HUES48 (cell line): ENCODE data around the gene DGLUCY.
"Not testable (repeated sequence)": the region's sequence is repeated elsewhere in the genome, so short reads cannot be mapped to it uniquely, and the experiment has no call there.

ENCODE experiments used
- H3K27ac ChIP-seq: one replicate; pipeline ENCODE4 v1.7.0; 2013; ENCODE audit warnings: low read depth, low read length, inconsistent platforms
- H3K27me3 ChIP-seq: 2 replicates; pipeline ENCODE4 v1.6.1; 2013; ENCODE audit warnings: mild to moderate bottlenecking, low read length; ENCODE audit not compliant: control insufficient read depth, insufficient read depth
- H3K36me3 ChIP-seq: 2 replicates; pipeline ENCODE4 v1.6.1; 2013; ENCODE audit warnings: low read length; ENCODE audit not compliant: control insufficient read depth, insufficient read depth
- H3K4me1 ChIP-seq: 2 replicates; pipeline ENCODE4 v1.6.1; 2013; ENCODE audit warnings: mild to moderate bottlenecking, low read length; ENCODE audit not compliant: control insufficient read depth, insufficient read depth
- H3K4me3 ChIP-seq: 2 replicates; pipeline ENCODE4 v1.5.1; 2013; ENCODE audit warnings: mild to moderate bottlenecking, low read depth, low read length
- H3K9ac ChIP-seq: 2 replicates; pipeline ENCODE4 v1.6.1; 2013; ENCODE audit warnings: mild to moderate bottlenecking, low read depth, low read length, moderate library complexity
- H3K9me3 ChIP-seq: 2 replicates; pipeline ENCODE4 v1.6.1; 2013; ENCODE audit warnings: low read length; ENCODE audit not compliant: control insufficient read depth, insufficient read depth

DGLUCY gene

GRCh38 chr14:91154851-91155625, 41.2 kb downstream of the DGLUCY start:
- Histone ChIP-seq H3K9ac (no peak overlapping the region), H3K4me3 (no peak overlapping the region), H3K4me1 (no peaks in the 10 kb centered on the region), H3K27me3 (no peaks in the 10 kb centered on the region), H3K9me3 (no peaks in the 10 kb centered on the region), H3K27ac (no peak overlapping the region), H3K36me3 (peaks cover 6% of the 10 kb centered on the region)

DNA sequence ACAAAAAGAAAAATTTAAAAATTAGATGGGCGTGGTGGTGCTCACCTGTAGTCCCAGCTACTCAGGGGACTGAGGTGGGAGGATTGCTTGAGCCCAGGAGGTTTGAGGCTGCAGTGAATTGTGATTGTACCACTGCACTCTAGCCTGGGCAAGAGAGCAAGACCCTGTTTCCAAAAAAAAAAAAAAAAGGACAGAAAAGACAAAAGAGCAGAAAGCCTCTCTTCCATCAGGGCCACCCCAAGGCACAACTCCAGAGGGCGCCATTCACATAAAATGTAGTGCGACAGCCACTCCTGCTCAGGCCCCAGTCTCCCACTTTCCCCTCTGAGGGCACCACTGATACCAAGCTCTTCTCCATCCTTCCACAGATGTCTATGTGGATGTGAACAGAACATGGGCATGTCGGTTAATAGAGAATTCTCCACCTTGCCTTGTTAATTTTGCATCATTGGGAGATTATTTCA, 41.8 kb downstream of the DGLUCY start:
- peaks cover 12% of the 10 kb centered on the region for H3K36me3 ChIP-seq
- no peaks in the 10 kb centered on the region for H3K4me1 ChIP-seq
- H3K27ac ChIP-seq, result no peak overlapping the region
- no peaks in the 10 kb centered on the region for H3K9me3 ChIP-seq
- H3K27me3 ChIP-seq, result no peaks in the 10 kb centered on the region
- no peak overlapping the region for H3K9ac ChIP-seq
- H3K4me3 ChIP-seq, result no peak overlapping the region

DNA sequence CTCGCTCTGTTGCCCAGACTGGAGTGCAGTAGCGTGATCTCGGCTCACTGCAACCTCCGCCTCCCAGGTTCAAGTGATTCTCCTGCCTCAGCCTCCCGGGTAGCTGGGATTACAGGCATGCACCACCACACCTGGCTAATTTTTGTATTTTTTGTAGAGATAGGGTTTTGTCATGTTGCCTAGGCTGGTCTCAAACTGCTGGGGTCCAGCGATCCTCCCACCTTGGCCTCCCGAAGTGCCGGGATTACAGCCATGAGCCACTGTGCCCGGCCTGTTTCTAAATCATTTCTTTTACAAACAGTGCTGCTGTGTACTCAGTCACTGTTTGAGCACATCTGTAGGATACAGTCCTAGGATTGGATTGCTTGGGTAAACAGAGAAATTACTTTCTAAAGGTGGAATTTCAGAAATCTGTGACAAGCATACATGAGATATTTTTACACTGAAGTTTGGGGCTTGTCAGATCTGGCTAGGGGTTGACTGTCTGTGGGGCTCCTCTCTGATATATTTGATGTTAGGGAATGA, 42.3 kb downstream of the DGLUCY start:
- H3K9ac ChIP-seq, H3K9me3 ChIP-seq, H3K4me1 ChIP-seq, H3K27ac ChIP-seq, H3K27me3 ChIP-seq, H3K4me3 ChIP-seq: not testable (repeated sequence)
- H3K36me3 ChIP-seq, result peaks cover 16% of the 10 kb centered on the region

DNA sequence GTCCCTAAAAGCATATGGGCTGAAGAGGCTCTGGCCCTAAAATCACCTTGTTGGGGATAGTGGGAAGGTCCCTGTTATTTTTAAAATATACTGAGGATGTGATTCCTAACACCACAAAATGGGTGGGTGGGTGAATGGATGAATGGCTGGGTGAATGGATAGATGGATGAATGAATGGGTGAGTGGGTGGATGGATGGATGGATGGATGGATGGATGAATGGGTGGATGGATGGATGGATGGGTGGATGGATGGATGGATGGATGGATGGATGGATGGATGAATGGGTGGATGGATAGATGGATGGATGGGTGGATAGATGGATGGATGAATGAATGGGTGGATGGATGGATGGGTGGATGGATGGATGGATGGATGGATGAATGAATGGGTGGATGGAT, 43.0 kb downstream of the DGLUCY start:
- not testable (repeated sequence) for H3K4me1 ChIP-seq, H3K9ac ChIP-seq, H3K9me3 ChIP-seq, H3K4me3 ChIP-seq, H3K27ac ChIP-seq, H3K27me3 ChIP-seq
- H3K36me3 ChIP-seq, result peaks cover 22% of the 10 kb centered on the region

DNA sequence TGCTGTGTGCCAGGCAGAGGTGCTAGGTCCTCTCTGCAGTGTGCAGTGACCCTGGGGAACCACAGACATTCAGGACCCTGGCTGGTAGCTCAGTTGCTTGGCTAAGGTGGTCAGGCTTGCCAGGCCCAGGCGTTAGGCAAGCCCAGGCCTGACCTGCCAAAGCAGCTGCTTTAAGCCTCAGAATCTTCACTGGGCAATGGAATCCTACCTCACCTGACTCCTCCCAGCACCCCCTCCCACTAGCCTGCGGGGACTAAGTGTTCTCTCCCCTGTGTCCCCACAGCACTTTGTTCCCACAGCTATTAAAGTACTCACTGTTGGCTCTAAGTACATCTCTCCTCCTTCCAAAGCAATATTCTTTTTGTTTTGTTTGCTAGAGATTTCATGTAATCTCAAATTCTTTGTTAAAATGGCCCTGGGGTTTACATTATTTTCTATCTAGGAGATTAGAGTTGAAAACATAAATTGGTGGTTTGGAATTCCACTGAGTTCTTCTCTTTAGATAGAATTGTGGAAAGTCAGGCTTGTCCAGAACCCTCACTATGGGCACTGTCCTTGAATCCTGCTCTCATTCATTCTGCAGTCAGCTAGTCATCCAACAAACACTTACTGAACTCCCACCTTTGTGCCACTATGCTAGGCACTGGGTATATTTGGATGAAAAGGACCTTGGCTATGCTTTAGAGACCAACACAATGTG, 44.4 kb downstream of the DGLUCY start:
- Histone ChIP-seq H3K27ac (no peak overlapping the region), H3K9me3 (no peaks in the 10 kb centered on the region), H3K27me3 (no peaks in the 10 kb centered on the region), H3K9ac (no peak overlapping the region), H3K36me3 (peaks cover 25% of the 10 kb centered on the region), H3K4me3 (no peak overlapping the region), H3K4me1 (no peaks in the 10 kb centered on the region)

DNA sequence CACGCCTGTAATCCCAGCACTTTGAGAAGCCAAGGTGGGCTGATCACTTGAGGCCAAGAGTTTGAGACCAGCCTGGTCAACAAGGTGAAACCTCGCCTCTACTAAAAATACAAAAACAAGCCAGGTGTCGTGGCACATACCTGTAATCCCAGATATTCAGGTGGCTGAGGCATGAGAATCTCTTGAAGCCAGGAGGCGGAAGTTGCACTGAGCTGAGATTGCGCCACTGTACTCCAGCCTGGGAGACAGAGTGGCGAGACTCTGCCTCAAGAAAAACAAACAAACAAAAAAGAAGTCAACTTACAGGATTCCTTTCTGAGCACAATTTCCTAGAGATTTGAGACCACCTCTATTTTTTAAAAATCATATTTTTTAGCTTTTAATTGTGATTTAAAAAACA, 45.3 kb downstream of the DGLUCY start:
- Histone ChIP-seq H3K4me3 (no peak overlapping the region), H3K27me3 (no peaks in the 10 kb centered on the region), H3K27ac (no peak overlapping the region), H3K9me3 (no peaks in the 10 kb centered on the region), H3K9ac (no peak overlapping the region), H3K4me1 (no peaks in the 10 kb centered on the region), H3K36me3 (peaks cover 30% of the 10 kb centered on the region)

DNA sequence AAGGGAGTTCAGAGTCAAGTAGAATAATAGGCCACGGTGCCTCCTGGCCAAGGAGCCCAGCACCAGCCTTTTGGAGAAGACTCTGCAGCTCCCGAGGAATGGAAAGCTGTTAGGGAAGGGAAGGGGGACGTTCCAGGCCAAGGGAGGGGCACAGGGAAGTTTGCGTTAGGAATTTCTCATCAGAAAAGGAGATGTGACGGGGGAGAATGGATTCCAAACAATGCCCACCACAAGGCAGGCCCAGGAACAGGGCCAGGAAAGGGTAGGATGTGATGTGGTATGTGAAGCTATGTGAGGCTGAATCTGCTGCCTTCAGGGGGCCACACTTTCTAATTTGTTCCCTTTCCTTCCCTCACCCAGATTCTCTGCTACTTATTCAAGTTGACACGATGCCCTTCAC, 46.0 kb downstream of the DGLUCY start:
- H3K4me1 ChIP-seq, result no peaks in the 10 kb centered on the region
- no peak overlapping the region for H3K27ac ChIP-seq
- no peak overlapping the region for H3K4me3 ChIP-seq
- no peak overlapping the region for H3K9ac ChIP-seq
- peaks cover 30% of the 10 kb centered on the region for H3K36me3 ChIP-seq
- H3K27me3 ChIP-seq, result no peaks in the 10 kb centered on the region
- H3K9me3 ChIP-seq, result no peaks in the 10 kb centered on the region

GRCh38 chr14:91163316-91163715, 49.4 kb downstream of the DGLUCY start:
- H3K9ac ChIP-seq, result no peak overlapping the region
- peaks cover 43% of the 10 kb centered on the region for H3K36me3 ChIP-seq
- no peaks in the 10 kb centered on the region for H3K4me1 ChIP-seq
- no peak overlapping the region for H3K27ac ChIP-seq
- no peak overlapping the region for H3K4me3 ChIP-seq
- no peaks in the 10 kb centered on the region for H3K9me3 ChIP-seq
- H3K27me3 ChIP-seq, result no peaks in the 10 kb centered on the region

- no peak overlapping the region for H3K4me3 ChIP-seq
- no peaks in the 10 kb centered on the region for H3K27me3 ChIP-seq
- peaks cover 40% of the 10 kb centered on the region for H3K36me3 ChIP-seq
- H3K4me1 ChIP-seq, result no peaks in the 10 kb centered on the region
- no peak overlapping the region for H3K27ac ChIP-seq
- H3K9ac ChIP-seq, result no peak overlapping the region
- H3K9me3 ChIP-seq, result no peaks in the 10 kb centered on the region
Measured at GRCh38 chr14:91164676-91165075, 50.8 kb downstream of the DGLUCY start.

- Histone ChIP-seq H3K9me3 (no peaks in the 10 kb centered on the region), H3K4me3 (no peak overlapping the region), H3K27ac (no peak overlapping the region), H3K36me3 (peaks cover 19% of the 10 kb centered on the region), H3K9ac (no peak overlapping the region), H3K27me3 (no peaks in the 10 kb centered on the region), H3K4me1 (no peaks in the 10 kb centered on the region)
Measured at GRCh38 chr14:91167380-91167770, 53.5 kb downstream of the DGLUCY start.

- Histone ChIP-seq H3K27me3 (no peaks in the 10 kb centered on the region), H3K9me3 (no peaks in the 10 kb centered on the region), H3K36me3 (peaks cover 14% of the 10 kb centered on the region), H3K27ac (no peak overlapping the region), H3K4me3 (no peak overlapping the region), H3K4me1 (no peaks in the 10 kb centered on the region), H3K9ac (no peak overlapping the region)
Measured at GRCh38 chr14:91169951-91170350, 56.1 kb downstream of the DGLUCY start.
